HepG2 (cell line): ENCODE data around the gene MRPS11. TPM values are rescaled to one million over a fixed set of nuclear protein-coding genes. Genes with fewer than 3 reads are reported as not detected.

Experiments used
- ATAC-seq: fragments of 200-7000 bp; cut with Tn5 transposase; 3 replicates; pipeline ENCODE4 v1.9.1; 2020; ENCODE audit warnings: mild to moderate bottlenecking, moderate library complexity
- BruUV-seq: library from RNA; stranded (reverse); fragments of 400-500 nt; replicated peaks from 2 replicates; lab custom pipeline; 2021; lab: Mats Ljungman, UMichigan
- CTCF ChIA-PET: fragments of 300-600 bp; formaldehyde crosslinking; extraction: SDS; loops from one replicate; lab custom pipeline; 2021; ENCODE audit warnings: low total read pairs, inconsistent platforms, low intra/inter-chr PET ratio; lab: Yijun Ruan, JAX
- POLR2A ChIA-PET: fragments of 350-600 bp; sonication (Branson Sonifier 250); formaldehyde crosslinking; loops from one replicate; lab custom pipeline; 2020; ENCODE audit warnings: antibody characterized with exemption, inconsistent platforms; lab: Yijun Ruan, JAX
- DNase-seq: peaks from one replicate; pipeline ENCODE4 v3.0.0-alpha.2; 2015; ENCODE audit warnings: low spot score
- FAIRE-seq: peaks from 3 replicates; lab custom pipeline; 2011; peaks lifted over from hg19 to GRCh38; lab: Jason Lieb, UNC
- H2AFZ ChIP-seq: one replicate; pipeline ENCODE4 v1.6.1; 2011; ENCODE audit warnings: low read length, inconsistent platforms
- H3K27ac ChIP-seq: fragments of 300-600 bp; 3 replicates; pipeline ENCODE4 v1.8.0; 2011; ENCODE audit warnings: mixed run types, mild to moderate bottlenecking, mixed read lengths, low read length, inconsistent platforms; ENCODE audit not compliant: insufficient read depth; ENCODE audit errors: extremely low read length
- H3K27me3 ChIP-seq, 2 experiments: fragments of 200-600 bp in 1 of 2; 2 replicates in 1 of 2; 3 replicates in 1 of 2; pipeline versions ENCODE4 v1.6.0 to v1.8.0; 2011; ENCODE audit warnings: low read length in 2 of 2, mild to moderate bottlenecking in 2 of 2, moderate library complexity in 2 of 2, inconsistent platforms in 1 of 2; ENCODE audit not compliant: insufficient read depth in 2 of 2, control insufficient read depth in 1 of 2
- H3K36me3 ChIP-seq, 2 experiments: fragments of 200-600 bp in 1 of 2; replicated peaks in 1 of 2; 2 replicates in 1 of 2; 3 replicates in 1 of 2; pipeline versions ENCODE4 v1.5.1 to v1.8.0; 2011; ENCODE audit warnings: low read length in 2 of 2, inconsistent platforms in 1 of 2; ENCODE audit not compliant: insufficient read depth in 2 of 2, control insufficient read depth in 1 of 2
- H3K4me1 ChIP-seq: 2 replicates; pipeline ENCODE4 v1.5.1; 2012; ENCODE audit warnings: low read length, inconsistent platforms; ENCODE audit not compliant: insufficient read depth
- H3K4me2 ChIP-seq: 2 replicates; pipeline ENCODE4 v1.6.0; 2011; ENCODE audit warnings: low read depth, low read length, inconsistent platforms
- H3K4me3 ChIP-seq, 3 experiments: fragments of 200-600 bp in 1 of 3; sonication (generic), shearing (Covaris generic) in 1 of 3; replicated peaks in 1 of 3; 2 replicates each; pipeline ENCODE4 v1.5.1; 2011 to 2016; ENCODE audit warnings: low read length in 3 of 3, inconsistent platforms in 2 of 3, low read depth in 2 of 3, mild to moderate bottlenecking in 2 of 3, control low read depth in 1 of 3, mixed read lengths in 1 of 3; ENCODE audit not compliant: insufficient read depth in 1 of 3
- H3K79me2 ChIP-seq: one replicate; pipeline ENCODE4 v1.6.1; 2011; ENCODE audit warnings: low read length, inconsistent platforms; ENCODE audit not compliant: insufficient read depth
- H3K9ac ChIP-seq: 2 replicates; pipeline ENCODE4 v1.6.0; 2011; ENCODE audit warnings: mild to moderate bottlenecking, low read depth, low read length, inconsistent platforms; ENCODE audit not compliant: insufficient read depth
- H3K9me3 ChIP-seq: 2 replicates; pipeline ENCODE4 v1.5.1; 2012; ENCODE audit warnings: mild to moderate bottlenecking, low read length
- H4K20me1 ChIP-seq: 2 replicates; pipeline ENCODE4 v1.6.0; 2011; ENCODE audit warnings: inconsistent platforms, mild to moderate bottlenecking, low read length, moderate library complexity; ENCODE audit not compliant: insufficient read depth
- ATF6 ChIP-seq: sonication (generic); formaldehyde crosslinking; conservative IDR thresholded peaks from 2 replicates; pipeline ENCODE4 v1.4.0; 2020; ENCODE audit warnings: missing genetic modification reagents
- GLI4 ChIP-seq: sonication (generic); formaldehyde crosslinking; IDR thresholded peaks from 2 replicates; pipeline ENCODE4 v1.5.1; 2020; ENCODE audit warnings: missing genetic modification reagents, mild to moderate bottlenecking, moderate library complexity, borderline replicate concordance
- HOXA9 ChIP-seq: sonication (generic); formaldehyde crosslinking; IDR thresholded peaks from 2 replicates; pipeline ENCODE4 v1.8.1; 2022; ENCODE audit warnings: missing genetic modification reagents, mild to moderate bottlenecking, moderate library complexity, borderline replicate concordance
- KMT2B ChIP-seq: IDR thresholded peaks from 2 replicates; pipeline ENCODE4 v1.6.1; 2016; ENCODE audit warnings: missing genetic modification reagents, missing compliant biosample characterization
- MYC ChIP-seq: sonication (generic); formaldehyde crosslinking; IDR thresholded peaks from 2 replicates; pipeline ENCODE4 v1.9.0; 2021; ENCODE audit warnings: missing genetic modification reagents, borderline replicate concordance
- NFYC ChIP-seq: IDR thresholded peaks from 2 replicates; pipeline ENCODE4 v1.6.1; 2016; ENCODE audit warnings: missing genetic modification reagents, missing compliant biosample characterization
- ONECUT2 ChIP-seq: sonication (generic); formaldehyde crosslinking; IDR thresholded peaks from 2 replicates; pipeline ENCODE4 v1.4.0; 2020; ENCODE audit warnings: missing genetic modification reagents
- POGZ ChIP-seq: sonication (generic); formaldehyde crosslinking; IDR thresholded peaks from 2 replicates; pipeline ENCODE4 v1.4.0; 2020; ENCODE audit warnings: mild to moderate bottlenecking, missing genetic modification reagents
- RFX1 ChIP-seq: fragments of 450-650 bp; IDR thresholded peaks from 2 replicates; pipeline ENCODE4 v1.6.1; 2017
- ZBTB25 ChIP-seq: IDR thresholded peaks from 2 replicates; pipeline ENCODE4 v1.6.1; 2018; ENCODE audit warnings: missing genetic modification reagents
- ZBTB46 ChIP-seq: sonication (generic); formaldehyde crosslinking; IDR thresholded peaks from 2 replicates; pipeline ENCODE4 v1.4.0; 2020; ENCODE audit warnings: mild to moderate bottlenecking, missing genetic modification reagents, borderline replicate concordance
- ZNF468 ChIP-seq: sonication (generic); formaldehyde crosslinking; IDR thresholded peaks from 2 replicates; pipeline ENCODE4 v1.8.0; 2022; ENCODE audit warnings: mild to moderate bottlenecking, moderate library complexity, missing genetic modification reagents
- ZNF644 ChIP-seq: IDR thresholded peaks from 2 replicates; pipeline ENCODE4 v1.6.1; 2016; ENCODE audit warnings: low read depth
- ZNF687 ChIP-seq: sonication (generic); formaldehyde crosslinking; IDR thresholded peaks from 2 replicates; pipeline ENCODE4 v1.5.1; 2020; ENCODE audit warnings: mild to moderate bottlenecking, missing genetic modification reagents, moderate library complexity
- ZNF790 ChIP-seq: sonication (generic); formaldehyde crosslinking; IDR thresholded peaks from 2 replicates; pipeline ENCODE4 v1.8.0; 2022; ENCODE audit warnings: missing genetic modification reagents, mild to moderate bottlenecking, borderline replicate concordance
- WGBS: methylation state at CpG from one replicate; pipeline ENCODE4 v1.1.6; 2017; ENCODE audit warnings: low lambda C conversion rate; 5-methylcytosine and 5-hydroxymethylcytosine counted together
- in situ Hi-C: cut with HindIII; loops from 2 replicates; pipeline ENCODE4 v1.10.0; 2017; ENCODE audit warnings: low pct_unique_long_range_greater_than_20kb; ENCODE audit not compliant: extremely low pct_ligation_motif_present
- intact Hi-C: fragments of 100-400 bp; cut with micrococcal nuclease; formaldehyde crosslinking; loops from one replicate; pipeline ENCODE4 v1.10.0; 2022; ENCODE audit not compliant: unreplicated experiment
- polyA plus RNA-seq, 8 experiments: library from polyadenylated mRNA; depleted of rRNA in 3 of 8; stranded (reverse) in 7 of 8; unstranded in 1 of 8; fragments of >200 nt; fragmentation: Illumina TruSeq in 4 of 8; extraction: Trizol in 4 of 8; gene quantifications; 2 replicates each; pipeline versions ENCODE4 v1.2.1 to v1.2.3, GENCODE V29; 2011 to 2016; ENCODE audit warnings: low read depth in 4 of 8, missing spikeins in 1 of 8, mixed read lengths in 1 of 8; ENCODE audit not compliant: insufficient read depth in 1 of 8
- total RNA-seq, 5 experiments: library from RNA; depleted of rRNA; stranded (reverse); fragments of >200 nt; fragmentation: Illumina TruSeq; extraction: Trizol; gene quantifications; 2 replicates each; pipeline ENCODE4 v1.2.3, GENCODE V29; 2016; ENCODE audit warnings: low read depth in 1 of 5

Gene MRPS11
- total and polyA plus RNA-seq, 2 of the 13 experiments (the other 11 are each of a cell fraction or from before 2014, with no cell fraction given): 50.1 to 72.7 TPM

GRCh38 chr15:88512601-88513000, 45.1 kb downstream of the MRPS11 start (continued):
- TF ChIP-seq ZNF687 (CRISPR knock-in tag): no peak

GRCh38 chr15:88513195-88513594, 45.7 kb downstream of the MRPS11 start:
- FAIRE-seq: no peak
- ChIA-PET CTCF (no interaction called here), POLR2A (no interaction called here)
- DNase-seq: no peak
- Histone ChIP-seq H3K36me3 (peaks cover 0 to 6% of the 10 kb centered on the region in 2 experiments; a peak in 2 of 5 replicates), H3K4me3 (no peak overlapping the region), H3K79me2 (no peaks in the 10 kb centered on the region), H4K20me1 (no peaks in the 10 kb centered on the region), H3K27me3 (no peaks in the 10 kb centered on the region), H2AFZ (no peak overlapping the region), H3K9me3 (no peaks in the 10 kb centered on the region), H3K9ac (no peak overlapping the region), H3K4me2 (no peak overlapping the region), H3K4me1 (no peaks in the 10 kb centered on the region), H3K27ac (no peak overlapping the region)
- 90% methylated on average over 5 of the region's 5 CpGs for WGBS
- intact Hi-C loops: no loop called here
- BruUV-seq: no TSS peak
- in situ Hi-C loops: no loop called here
- no peak for ATAC-seq
- no peak for TF ChIP-seq ZBTB25
- no peak for TF ChIP-seq ZNF644
- TF ChIP-seq RFX1: no peak
- no peak for TF ChIP-seq HOXA9 (CRISPR knock-in tag)
- TF ChIP-seq NFYC (CRISPR knock-in tag): no peak
- no peak for TF ChIP-seq POGZ (CRISPR knock-in tag)
- TF ChIP-seq ZNF790: no peak
- TF ChIP-seq KMT2B: no peak
- TF ChIP-seq ATF6 (CRISPR knock-in tag): no peak
- TF ChIP-seq MYC: no peak
- no peak for TF ChIP-seq GLI4 (CRISPR knock-in tag)
- no peak for TF ChIP-seq ONECUT2
- no peak for TF ChIP-seq ZNF468
- no peak for TF ChIP-seq ZBTB46 (CRISPR knock-in tag)
